GM04503 (cell line): ENCODE measurements around the gene GPR162.
"Not testable (repeated sequence)": the region's sequence is repeated elsewhere in the genome, so short reads cannot be mapped to it uniquely, and the experiment has no call there.

ENCODE experiments used
- DNase-seq: peaks from one replicate; pipeline ENCODE4 v3.0.0-alpha.2; 2012; ENCODE audit warnings: low read depth

Gene GPR162

GRCh38 chr12:6854036-6854435 lies 32.4 kb downstream of the GPR162 start:
- no peak for DNase-seq

GRCh38 chr12:6855322-6855721 lies 33.7 kb downstream of the GPR162 start:
- no peak for DNase-seq

GRCh38 chr12:6858799-6859198 lies 37.2 kb downstream of the GPR162 start:
- DNase-seq, result no peak

GRCh38 chr12:6860116-6860515 lies 38.5 kb downstream of the GPR162 start:
- no peak for DNase-seq

- DNase-seq, result no peak
Measured at GRCh38 chr12:6860942-6861341, 39.3 kb downstream of the GPR162 start.

- DNase-seq, result no peak
Measured at GRCh38 chr12:6861391-6861790, 39.8 kb downstream of the GPR162 start.

GRCh38 chr12:6863033-6863432 lies 41.4 kb downstream of the GPR162 start:
- no peak for DNase-seq

- no peak for DNase-seq
Measured at GRCh38 chr12:6863586-6864321, 42.1 kb downstream of the GPR162 start.

GRCh38 chr12:6865307-6865706 lies 43.7 kb downstream of the GPR162 start:
- DNase-seq, result not testable (repeated sequence)

- no peak for DNase-seq
Measured at GRCh38 chr12:6866163-6866919, 44.7 kb downstream of the GPR162 start.

- no peak for DNase-seq
Measured at GRCh38 chr12:6866920-6867412, 45.3 kb downstream of the GPR162 start.

- no peak for DNase-seq
Measured at GRCh38 chr12:6867413-6868210, 46.0 kb downstream of the GPR162 start, which contains the start of gene TPI1. TSS of gene TPI1 (plus strand) at chr12:6867531. CDS start at chr12:6867567, 36 bp downstream.

- DNase-seq, result no peak
Measured at GRCh38 chr12:6868211-6869048, 46.8 kb downstream of the GPR162 start.

- no peak for DNase-seq
Measured at GRCh38 chr12:6869049-6870021, 47.7 kb downstream of the GPR162 start.

- DNase-seq, result not testable (repeated sequence)
Measured at GRCh38 chr12:6870304-6870703, 48.7 kb downstream of the GPR162 start.

GRCh38 chr12:6871052-6871957 lies 49.7 kb downstream of the GPR162 start:
- DNase-seq, result no peak

- DNase-seq, result no peak
Measured at GRCh38 chr12:6872073-6873048, 50.7 kb downstream of the GPR162 start.
